Smooth muscle cell (in vitro differentiated cells): ENCODE data around the gene CTIF. TPM values are rescaled to one million over a fixed set of nuclear protein-coding genes. Genes with fewer than 3 reads are reported as not detected.

Experiments
- DNase-seq: peaks from one replicate; lab custom pipeline; 2025; ENCODE audit not compliant: unreplicated experiment; lab: John Stamatoyannopoulos, UW
- H2AFZ ChIP-seq: fragments of 200-600 bp; sonication (generic); 2 replicates; pipeline ENCODE4 v1.6.0; 2016; ENCODE audit warnings: antibody characterized with exemption, low read depth, mild to moderate bottlenecking
- H3F3A ChIP-seq: fragments of 200-600 bp; sonication (generic); 2 replicates; pipeline ENCODE4 v1.6.0; 2017; ENCODE audit warnings: antibody characterized with exemption, low read depth
- H3K27ac ChIP-seq: fragments of 200-600 bp; sonication (generic); 2 replicates; pipeline ENCODE4 v1.5.1; 2016; ENCODE audit warnings: low read depth, mild to moderate bottlenecking
- H3K27me3 ChIP-seq: fragments of 200-600 bp; sonication (generic); 2 replicates; pipeline ENCODE4 v1.6.1; 2016; ENCODE audit warnings: low read depth, mild to moderate bottlenecking
- H3K36me3 ChIP-seq: fragments of 200-600 bp; sonication (generic); 2 replicates; pipeline ENCODE4 v1.5.1; 2016; ENCODE audit warnings: low read depth
- H3K4me1 ChIP-seq: fragments of 200-600 bp; sonication (generic); 2 replicates; pipeline ENCODE4 v1.5.1; 2016; ENCODE audit warnings: low read depth
- H3K4me2 ChIP-seq: fragments of 200-600 bp; sonication (generic); 2 replicates; pipeline ENCODE4 v1.6.0; 2016; ENCODE audit warnings: mild to moderate bottlenecking
- H3K4me3 ChIP-seq: fragments of 200-600 bp; sonication (generic); 2 replicates; pipeline ENCODE4 v1.5.1; 2016; ENCODE audit warnings: mild to moderate bottlenecking
- H3K79me2 ChIP-seq: fragments of 200-600 bp; sonication (generic); 2 replicates; pipeline ENCODE4 v1.6.0; 2016; ENCODE audit warnings: low read depth, mild to moderate bottlenecking
- H3K9ac ChIP-seq: fragments of 200-600 bp; sonication (generic); 2 replicates; pipeline ENCODE4 v1.6.0; 2016; ENCODE audit warnings: low read depth
- H3K9me3 ChIP-seq: fragments of 200-600 bp; sonication (generic); replicated peaks from 2 replicates; pipeline ENCODE4 v1.5.1; 2016; ENCODE audit warnings: low read depth
- H4K20me1 ChIP-seq: fragments of 200-600 bp; sonication (generic); 2 replicates; pipeline ENCODE4 v1.6.0; 2016; ENCODE audit warnings: low read depth
- WGBS: methylation state at CpG from one replicate; pipeline ENCODE4 v1.1.7; 2016; ENCODE audit warnings: low lambda C conversion rate; 5-methylcytosine and 5-hydroxymethylcytosine counted together
- polyA plus RNA-seq: library from polyadenylated mRNA; unstranded; fragments of >200 nt; fragmentation: Nextera tagmentation; extraction: Ambion mirVana; gene quantifications from 2 replicates; pipeline ENCODE4 v1.2.1, GENCODE V29; 2016
- total RNA-seq: library from RNA; depleted of rRNA; stranded (reverse); fragments of >200 nt; gene quantifications from 2 replicates; pipeline ENCODE4 v1.2.3, GENCODE V29; 2014
- TF ChIP-seq, protein P1 (sequence below): fragments of 200-600 bp; sonication (generic); IDR thresholded peaks from 2 replicates; pipeline ENCODE4 v1.5.1; 2017; ENCODE audit warnings: borderline replicate concordance, mild to moderate bottlenecking, antibody characterized with exemption; ENCODE audit not compliant: insufficient read depth, poor library complexity, severe bottlenecking

The CTIF gene
- total and polyA plus RNA-seq, 2 experiments from 2014 or later, result 22.2 to 25.3 TPM

DNA sequence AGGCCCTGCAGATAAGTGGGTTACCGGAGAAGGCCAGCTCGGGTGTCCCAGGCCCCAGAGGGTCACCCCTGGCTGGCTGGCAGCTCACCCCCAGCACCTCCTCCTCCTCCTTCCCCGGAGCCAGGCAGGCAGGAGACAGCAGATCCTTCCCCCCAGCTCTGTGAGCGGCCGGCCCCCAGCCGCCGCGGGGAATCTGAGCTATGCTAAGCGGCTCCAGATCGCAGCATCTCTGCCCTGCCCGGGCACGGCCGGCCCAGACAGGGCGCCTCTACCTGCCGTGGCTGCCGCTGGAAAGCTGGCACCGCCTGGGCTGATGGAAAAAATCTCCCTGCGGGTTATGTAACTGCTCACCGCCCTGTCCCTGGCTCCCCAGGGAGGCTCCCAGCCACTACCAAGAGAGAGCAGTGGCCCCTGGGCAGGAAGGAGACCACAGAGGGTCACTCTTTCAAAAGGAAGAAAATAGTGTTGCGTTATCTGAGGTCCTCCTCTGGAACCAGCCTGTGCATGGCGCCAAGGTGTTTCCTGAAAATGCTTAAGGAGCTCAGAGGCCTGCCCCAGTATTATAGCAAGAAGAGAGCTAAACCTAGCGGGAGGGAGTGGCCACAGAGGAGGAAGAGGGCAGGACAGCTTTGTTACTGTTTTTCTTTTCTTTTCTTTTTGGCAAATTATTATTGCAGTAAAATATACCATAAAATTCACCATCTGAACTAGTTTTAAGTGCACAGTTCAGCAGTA is 233.0 kb downstream of the CTIF start:
- peaks cover 23% of the 10 kb centered on the region for H3K79me2 ChIP-seq

DNA sequence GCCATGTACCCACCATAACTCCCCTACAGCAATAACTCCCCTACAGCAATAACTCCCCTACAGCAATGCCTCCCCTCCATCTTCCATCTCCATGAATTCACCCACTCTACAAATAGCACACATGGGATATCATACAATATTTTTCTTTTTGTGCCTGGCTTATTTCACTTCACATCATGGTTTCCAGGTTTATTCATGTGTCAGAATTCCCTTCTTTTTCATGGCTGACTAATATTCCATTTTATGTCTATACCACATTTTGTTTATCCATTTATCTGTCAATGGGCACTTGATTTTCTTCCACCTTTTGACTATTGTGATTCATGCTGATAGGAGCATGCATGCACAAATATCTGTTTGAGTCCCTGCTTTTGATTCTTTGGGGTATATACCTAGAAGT is 233.6 kb downstream of the CTIF start:
- Histone ChIP-seq H4K20me1 (no peaks in the 10 kb centered on the region), H3K4me2 (no peak overlapping the region), H3K4me1 (peaks cover 2% of the 10 kb centered on the region), H3K4me3 (no peak overlapping the region), H3K36me3 (peaks cover 7% of the 10 kb centered on the region), H3K9me3 (no peaks in the 10 kb centered on the region), H3K27ac (no peak overlapping the region), H3K9ac (no peak overlapping the region), H2AFZ (no peak overlapping the region), H3K27me3 (no peaks in the 10 kb centered on the region), H3K79me2 (peaks cover 23% of the 10 kb centered on the region), H3F3A (peaks cover 7% of the 10 kb centered on the region)
- DNase-seq, result no peak
- TF ChIP-seq, protein P1, sequence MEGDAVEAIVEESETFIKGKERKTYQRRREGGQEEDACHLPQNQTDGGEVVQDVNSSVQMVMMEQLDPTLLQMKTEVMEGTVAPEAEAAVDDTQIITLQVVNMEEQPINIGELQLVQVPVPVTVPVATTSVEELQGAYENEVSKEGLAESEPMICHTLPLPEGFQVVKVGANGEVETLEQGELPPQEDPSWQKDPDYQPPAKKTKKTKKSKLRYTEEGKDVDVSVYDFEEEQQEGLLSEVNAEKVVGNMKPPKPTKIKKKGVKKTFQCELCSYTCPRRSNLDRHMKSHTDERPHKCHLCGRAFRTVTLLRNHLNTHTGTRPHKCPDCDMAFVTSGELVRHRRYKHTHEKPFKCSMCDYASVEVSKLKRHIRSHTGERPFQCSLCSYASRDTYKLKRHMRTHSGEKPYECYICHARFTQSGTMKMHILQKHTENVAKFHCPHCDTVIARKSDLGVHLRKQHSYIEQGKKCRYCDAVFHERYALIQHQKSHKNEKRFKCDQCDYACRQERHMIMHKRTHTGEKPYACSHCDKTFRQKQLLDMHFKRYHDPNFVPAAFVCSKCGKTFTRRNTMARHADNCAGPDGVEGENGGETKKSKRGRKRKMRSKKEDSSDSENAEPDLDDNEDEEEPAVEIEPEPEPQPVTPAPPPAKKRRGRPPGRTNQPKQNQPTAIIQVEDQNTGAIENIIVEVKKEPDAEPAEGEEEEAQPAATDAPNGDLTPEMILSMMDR, result no peak

More for the DNA sequence above, 233.0 kb downstream of the CTIF start:
- H2AFZ ChIP-seq, result no peak overlapping the region
- H3K4me1 ChIP-seq, result peaks cover 3% of the 10 kb centered on the region
- no peak overlapping the region for H3K9ac ChIP-seq
- peaks cover 7% of the 10 kb centered on the region for H3F3A ChIP-seq
- H3K4me3 ChIP-seq, result no peak overlapping the region
- H4K20me1 ChIP-seq, result no peaks in the 10 kb centered on the region
- H3K36me3 ChIP-seq, result peaks cover 7% of the 10 kb centered on the region
- TF ChIP-seq, protein P1, result no peak
- H3K9me3 ChIP-seq, result no peaks in the 10 kb centered on the region
- no peak overlapping the region for H3K4me2 ChIP-seq
- no peaks in the 10 kb centered on the region for H3K27me3 ChIP-seq
- no peak for DNase-seq
- 75% methylated on average over 21 of the region's 22 CpGs for WGBS
- no peak overlapping the region for H3K27ac ChIP-seq

DNA sequence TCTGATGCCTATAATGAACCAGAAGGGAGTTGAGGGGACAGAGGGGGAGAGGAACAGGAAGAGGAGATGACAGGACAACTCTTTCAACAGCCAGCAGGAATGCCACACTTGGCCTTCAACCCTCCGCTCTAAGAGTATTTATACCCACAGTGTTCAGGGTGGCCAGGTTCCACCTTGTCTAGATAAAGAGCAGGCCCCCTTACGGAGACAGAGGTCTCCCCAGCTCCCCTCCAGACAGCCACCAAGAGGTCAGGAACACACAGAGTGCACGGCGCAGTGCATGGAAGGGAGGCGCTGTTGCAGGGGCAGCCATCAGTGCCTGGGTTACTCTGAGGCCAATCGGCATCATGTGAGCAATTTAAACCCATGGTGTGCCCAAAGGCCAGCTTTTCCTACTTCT is 235.0 kb downstream of the CTIF start:
- 96% methylated on average over 6 of the region's 6 CpGs for WGBS
- Histone ChIP-seq H3K36me3 (peaks cover 7% of the 10 kb centered on the region), H3K9ac (no peak overlapping the region)

More for the DNA sequence above, 235.0 kb downstream of the CTIF start:
- H2AFZ ChIP-seq, result no peak overlapping the region
- no peak overlapping the region for H3K4me3 ChIP-seq
- H3K79me2 ChIP-seq, result peaks cover 22% of the 10 kb centered on the region
- H3F3A ChIP-seq, result peaks cover 18% of the 10 kb centered on the region
- H3K27ac ChIP-seq, result no peak overlapping the region
- TF ChIP-seq, protein P1, result no peak
- no peak overlapping the region for H3K4me2 ChIP-seq
- no peaks in the 10 kb centered on the region for H4K20me1 ChIP-seq
- no peaks in the 10 kb centered on the region for H3K9me3 ChIP-seq
- H3K27me3 ChIP-seq, result no peaks in the 10 kb centered on the region
- DNase-seq, result no peak
- peaks cover 15% of the 10 kb centered on the region for H3K4me1 ChIP-seq
